GM12801 (cell line): ENCODE results near the gene SCAI.

ENCODE experiments used
- CTCF ChIP-seq: IDR thresholded peaks from one replicate; pipeline ENCODE4 v1.5.1; 2011; ENCODE audit warnings: control low read depth; ENCODE audit not compliant: insufficient read length; ENCODE audit errors: extremely low read depth

The SCAI gene

GRCh38 chr9:124932333-124932732, 211.0 kb downstream of the SCAI start:
- TF ChIP-seq CTCF: no peak

- TF ChIP-seq CTCF: no peak
Measured at GRCh38 chr9:124929464-124929863, 213.9 kb downstream of the SCAI start.

- TF ChIP-seq CTCF: no peak
Measured at GRCh38 chr9:124928116-124928515, 215.2 kb downstream of the SCAI start.

GRCh38 chr9:124914753-124915405, 228.4 kb downstream of the SCAI start:
- TF ChIP-seq CTCF: no peak

GRCh38 chr9:124913378-124913777, 229.9 kb downstream of the SCAI start:
- TF ChIP-seq CTCF: no peak

GRCh38 chr9:124911766-124912165, 231.6 kb downstream of the SCAI start:
- no peak for TF ChIP-seq CTCF

- no peak for TF ChIP-seq CTCF
Measured at GRCh38 chr9:124908098-124908497, 235.2 kb downstream of the SCAI start.
